Breast epithelium (tissue), 3 donors: ENCODE measurements around the gene GPR78.

Source experiments
- CTCF ChIP-seq, 3 donors: fragments of 450-650 bp; IDR thresholded peaks; one replicate each; pipeline ENCODE4 v1.5.1; 2016 to 2017; ENCODE audit warnings: antibody characterized with exemption in 3 of 3, mild to moderate bottlenecking in 3 of 3, moderate library complexity in 3 of 3
- POLR2A ChIP-seq: fragments of 450-650 bp; IDR thresholded peaks from one replicate; pipeline ENCODE4 v1.6.1; 2016; ENCODE audit warnings: antibody characterized with exemption, mild to moderate bottlenecking, moderate library complexity
- POLR2AphosphoS5 ChIP-seq, 3 donors: sonication (generic); formaldehyde crosslinking; IDR thresholded peaks; one replicate each; pipeline ENCODE4 v1.6.1; 2017; ENCODE audit warnings: antibody characterized with exemption in 3 of 3

- no peak for TF ChIP-seq POLR2AphosphoS5 (IDR thresholded peaks at IDR 0.05)
- no peak for TF ChIP-seq POLR2A
- TF ChIP-seq CTCF (IDR thresholded peaks at IDR 0.05): no peak
Measured at GRCh38 chr4:8599091-8599460, 18.9 kb downstream of the GPR78 start.
